Panc1 (cell line): ENCODE data around the gene SLC25A12. TPM values are rescaled to one million over a fixed set of nuclear protein-coding genes. Genes with fewer than 3 reads are reported as not detected.

Experiments used
- ATAC-seq: fragments of 200-7000 bp; cut with Tn5 transposase; 2 replicates; pipeline ENCODE4 v1.9.1; 2020; ENCODE audit warnings: mild to moderate bottlenecking, moderate library complexity
- BruUV-seq: library from RNA; stranded (reverse); fragments of 400-500 nt; replicated peaks from 2 replicates; lab custom pipeline; 2021; lab: Mats Ljungman, UMichigan
- CTCF ChIA-PET: fragments of 300-600 bp; sonication (Branson Sonifier 250); formaldehyde crosslinking; loops from one replicate; lab custom pipeline; 2022; ENCODE audit warnings: antibody characterized with exemption; lab: Charles Lee
- POLR2A ChIA-PET: fragments of 300-600 bp; sonication (Branson Sonifier 250); formaldehyde crosslinking; loops from one replicate; lab custom pipeline; 2022; ENCODE audit warnings: antibody characterized with exemption; lab: Charles Lee
- DNase-seq: peaks from one replicate; pipeline ENCODE4 v3.0.0-alpha.2; 2010; ENCODE audit warnings: low read depth, low spot score
- H3K27ac ChIP-seq: 2 replicates; pipeline ENCODE4 v1.5.1; 2011; ENCODE audit warnings: mild to moderate bottlenecking, low read length, inconsistent platforms
- H3K27me3 ChIP-seq: fragments of 200-500 bp; sonication (Bioruptor generic); 2 replicates; pipeline ENCODE4 v1.6.0; 2014; ENCODE audit warnings: low read length, inconsistent platforms; ENCODE audit not compliant: control insufficient read depth, insufficient read depth
- H3K36me3 ChIP-seq: fragments of 200-500 bp; sonication (Bioruptor generic); 2 replicates; pipeline ENCODE4 v1.5.1; 2014; ENCODE audit warnings: inconsistent platforms, mild to moderate bottlenecking, low read length, moderate library complexity; ENCODE audit not compliant: control insufficient read depth, insufficient read depth
- H3K4me1 ChIP-seq: 2 replicates; pipeline ENCODE4 v1.5.1; 2011; ENCODE audit warnings: inconsistent platforms, mild to moderate bottlenecking, low read length, moderate library complexity; ENCODE audit not compliant: control insufficient read depth, insufficient read depth
- H3K4me3 ChIP-seq, 2 experiments: 2 replicates each; pipeline ENCODE4 v1.5.1; 2011 to 2012; ENCODE audit warnings: low read depth in 2 of 2, low read length in 2 of 2, mild to moderate bottlenecking in 2 of 2, inconsistent platforms in 1 of 2, moderate library complexity in 1 of 2
- H3K9me3 ChIP-seq: fragments of 200-500 bp; sonication (Bioruptor generic); 2 replicates; pipeline ENCODE4 v1.5.1; 2014; ENCODE audit warnings: low read depth, mild to moderate bottlenecking, inconsistent platforms, low read length, moderate library complexity; ENCODE audit not compliant: control insufficient read depth, insufficient read depth
- POLR2AphosphoS5 ChIP-seq: IDR thresholded peaks from 2 replicates; pipeline ENCODE4 v1.6.1; 2012; ENCODE audit warnings: mild to moderate bottlenecking, low read depth, low read length, moderate library complexity
- REST ChIP-seq, 2 experiments: IDR thresholded peaks; 2 replicates each; pipeline ENCODE4 v1.6.1; 2011 to 2012; ENCODE audit warnings: low read depth in 2 of 2, control low read depth in 1 of 2, low read length in 1 of 2, mild to moderate bottlenecking in 1 of 2, moderate library complexity in 1 of 2; ENCODE audit not compliant: insufficient read depth in 1 of 2
- SIN3A ChIP-seq: IDR thresholded peaks from 2 replicates; pipeline ENCODE4 v1.6.1; 2012; ENCODE audit warnings: low read depth, mild to moderate bottlenecking, low read length, moderate library complexity, borderline replicate concordance; ENCODE audit not compliant: insufficient read depth
- TCF7L2 ChIP-seq: IDR thresholded peaks from 2 replicates; pipeline ENCODE4 v1.6.1; 2011; ENCODE audit warnings: mild to moderate bottlenecking, low read depth, low read length, inconsistent platforms
- in situ Hi-C: cut with HindIII; loops from 2 replicates; pipeline ENCODE4 v1.10.0; 2016; ENCODE audit warnings: low sequenced_read_pairs, low pct_unique_long_range_greater_than_20kb
- intact Hi-C: fragments of 100-400 bp; cut with micrococcal nuclease; formaldehyde crosslinking; loops from one replicate; pipeline ENCODE4 v1.10.0; 2022; ENCODE audit not compliant: unreplicated experiment
- total RNA-seq: library from RNA; stranded (reverse); gene quantifications from one replicate; pipeline ENCODE4 v1.2.1, GENCODE V29; 2021; ENCODE audit not compliant: unreplicated experiment
- TF ChIP-seq, protein P1 (sequence below): fragments of 450-650 bp; IDR thresholded peaks from 2 replicates; pipeline ENCODE4 v1.5.1; 2017; ENCODE audit warnings: mild to moderate bottlenecking

Gene SLC25A12
- total RNA-seq, 1 experiment from 2014 or later: 17.8 TPM

GRCh38 chr2:171858397-171858958, 35.6 kb downstream of the SLC25A12 start:
- H3K36me3 ChIP-seq: no peaks in the 10 kb centered on the region
- no peak overlapping the region for H3K27ac ChIP-seq
- in situ Hi-C loops (no loop called here), intact Hi-C loops (no loop called here)
- ChIA-PET POLR2A (no interaction called here), CTCF (no interaction called here)
- no peaks in the 10 kb centered on the region for H3K4me1 ChIP-seq
- H3K27me3 ChIP-seq: no peaks in the 10 kb centered on the region
- ATAC-seq (no peak), DNase-seq (no peak)
- no TSS peak for BruUV-seq
- TF ChIP-seq TCF7L2: no peak
- TF ChIP-seq, protein P1, sequence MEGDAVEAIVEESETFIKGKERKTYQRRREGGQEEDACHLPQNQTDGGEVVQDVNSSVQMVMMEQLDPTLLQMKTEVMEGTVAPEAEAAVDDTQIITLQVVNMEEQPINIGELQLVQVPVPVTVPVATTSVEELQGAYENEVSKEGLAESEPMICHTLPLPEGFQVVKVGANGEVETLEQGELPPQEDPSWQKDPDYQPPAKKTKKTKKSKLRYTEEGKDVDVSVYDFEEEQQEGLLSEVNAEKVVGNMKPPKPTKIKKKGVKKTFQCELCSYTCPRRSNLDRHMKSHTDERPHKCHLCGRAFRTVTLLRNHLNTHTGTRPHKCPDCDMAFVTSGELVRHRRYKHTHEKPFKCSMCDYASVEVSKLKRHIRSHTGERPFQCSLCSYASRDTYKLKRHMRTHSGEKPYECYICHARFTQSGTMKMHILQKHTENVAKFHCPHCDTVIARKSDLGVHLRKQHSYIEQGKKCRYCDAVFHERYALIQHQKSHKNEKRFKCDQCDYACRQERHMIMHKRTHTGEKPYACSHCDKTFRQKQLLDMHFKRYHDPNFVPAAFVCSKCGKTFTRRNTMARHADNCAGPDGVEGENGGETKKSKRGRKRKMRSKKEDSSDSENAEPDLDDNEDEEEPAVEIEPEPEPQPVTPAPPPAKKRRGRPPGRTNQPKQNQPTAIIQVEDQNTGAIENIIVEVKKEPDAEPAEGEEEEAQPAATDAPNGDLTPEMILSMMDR: no peak
- no peak for TF ChIP-seq POLR2AphosphoS5
- TF ChIP-seq REST (IDR thresholded peaks at IDR 0.05; ENCODE audit: insufficient read depth in 1 of 2, low read depth in 2 of 2, low read length in 1 of 2): no peak
- no peaks in the 10 kb centered on the region for H3K9me3 ChIP-seq
- no peak overlapping the region for H3K4me3 ChIP-seq

DNA sequence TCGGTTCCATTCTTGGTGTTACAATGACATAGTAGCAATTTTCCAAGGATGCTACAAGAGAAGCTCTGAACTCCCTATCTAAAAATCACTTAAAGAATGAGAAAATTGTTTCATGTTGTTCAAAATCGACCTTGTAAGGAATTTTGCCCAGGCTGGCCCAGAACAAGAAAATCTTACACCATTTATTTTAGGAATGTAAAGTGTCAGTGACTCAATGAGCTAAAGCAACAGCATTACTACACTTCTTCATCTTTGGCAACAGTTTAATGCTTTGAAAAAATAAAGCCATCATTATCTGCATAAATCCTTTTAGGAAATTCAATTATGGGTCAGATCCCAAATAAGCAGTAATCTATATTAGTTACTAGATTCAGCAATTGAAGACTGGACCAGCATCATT, 38.6 kb downstream of the SLC25A12 start:
- Histone ChIP-seq H3K4me3 (no peak overlapping the region), H3K27me3 (no peaks in the 10 kb centered on the region), H3K9me3 (no peaks in the 10 kb centered on the region), H3K27ac (no peak overlapping the region), H3K4me1 (no peaks in the 10 kb centered on the region), H3K36me3 (no peaks in the 10 kb centered on the region)
- CTCF ChIA-PET: no interaction called here
- ATAC-seq (no peak), DNase-seq (no peak)
- BruUV-seq: no TSS peak
- in situ Hi-C loops: no loop called here
- TF ChIP-seq SIN3A (no peak), POLR2AphosphoS5 (no peak), TCF7L2 (no peak), REST (IDR thresholded peaks at IDR 0.05; ENCODE audit: insufficient read depth in 1 of 2, low read depth in 2 of 2, low read length in 1 of 2) (no peak)
- TF ChIP-seq, protein P1: no peak
- intact Hi-C loops: no loop called here
- POLR2A ChIA-PET: no interaction called here
